ENCODE results near the gene UNC5C. TPM values are rescaled to one million over a fixed set of nuclear protein-coding genes. Genes with fewer than 3 reads are reported as not detected.
"Not testable (repeated sequence)": the region's sequence is repeated elsewhere in the genome, so short reads cannot be mapped to it uniquely, and the experiment has no call there.

UNC5C gene
- total RNA-seq, 1 experiment from 2014 or later, result not detected

DNA sequence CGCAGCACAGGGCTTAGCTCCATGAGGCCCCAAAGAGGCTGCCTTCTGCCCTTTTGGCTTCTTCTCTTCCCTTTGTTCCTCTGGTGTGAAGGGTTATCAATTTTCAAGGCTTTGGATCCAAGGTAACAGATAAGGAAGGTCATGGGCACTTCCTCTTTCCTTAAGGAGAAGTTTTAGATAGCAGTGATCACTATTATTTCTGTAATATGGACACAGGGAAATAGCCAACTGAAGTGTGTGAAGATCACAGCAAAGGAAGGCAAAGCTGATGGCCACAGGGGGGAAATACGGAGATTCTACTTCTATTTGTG, 366.8 kb downstream of the UNC5C start:
- DNase-seq (ENCODE audit: low spot score), result no peak

- no peak for DNase-seq (ENCODE audit: low spot score)
Observed at GRCh38 chr4:95181243-95181995, 367.4 kb downstream of the UNC5C start.

- DNase-seq (ENCODE audit: low spot score), result no peak
Observed at GRCh38 chr4:95180531-95181242, 368.1 kb downstream of the UNC5C start.

- DNase-seq (ENCODE audit: low spot score), result no peak
Observed at GRCh38 chr4:95178938-95179337, 369.8 kb downstream of the UNC5C start.

GRCh38 chr4:95171377-95171776, 377.4 kb downstream of the UNC5C start:
- DNase-seq (ENCODE audit: low spot score), result not testable (repeated sequence)

GRCh38 chr4:95170176-95170575, 378.6 kb downstream of the UNC5C start:
- DNase-seq (ENCODE audit: low spot score), result no peak

- DNase-seq (ENCODE audit: low spot score), result no peak
Observed at GRCh38 chr4:95167805-95168204, 381.0 kb downstream of the UNC5C start.

- DNase-seq (ENCODE audit: low spot score), result peak; percentile 81
Observed at GRCh38 chr4:95165926-95166524, 382.7 kb downstream of the UNC5C start.

GRCh38 chr4:95162867-95163266, 385.9 kb downstream of the UNC5C start:
- no peak for DNase-seq (ENCODE audit: low spot score)

GRCh38 chr4:95161781-95162469, 386.8 kb downstream of the UNC5C start:
- DNase-seq (ENCODE audit: low spot score), result no peak

GRCh38 chr4:95159384-95159783, 389.4 kb downstream of the UNC5C start:
- DNase-seq (ENCODE audit: low spot score), result no peak

GRCh38 chr4:95158626-95159025, 390.1 kb downstream of the UNC5C start:
- no peak for DNase-seq (ENCODE audit: low spot score)

DNA sequence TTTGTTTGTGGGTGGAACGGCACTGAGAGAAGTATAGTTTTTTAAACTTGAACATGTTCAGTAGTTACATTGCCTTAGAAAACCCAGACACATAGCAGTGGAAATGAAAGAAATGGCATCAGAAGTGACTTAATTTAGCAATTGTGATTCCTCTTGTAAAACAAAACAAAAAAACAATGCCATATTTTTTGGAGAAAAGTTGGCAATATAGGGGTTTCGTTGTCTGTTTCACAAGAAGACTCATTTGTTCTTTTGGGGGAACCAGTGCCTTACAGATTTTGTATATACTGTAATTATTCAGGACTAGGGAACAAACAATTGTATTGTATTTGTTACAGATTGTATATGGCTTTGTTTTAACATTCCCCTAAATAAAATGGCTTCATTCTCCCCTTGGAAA, 390.7 kb downstream of the UNC5C start:
- no peak for DNase-seq (ENCODE audit: low spot score)

DNA sequence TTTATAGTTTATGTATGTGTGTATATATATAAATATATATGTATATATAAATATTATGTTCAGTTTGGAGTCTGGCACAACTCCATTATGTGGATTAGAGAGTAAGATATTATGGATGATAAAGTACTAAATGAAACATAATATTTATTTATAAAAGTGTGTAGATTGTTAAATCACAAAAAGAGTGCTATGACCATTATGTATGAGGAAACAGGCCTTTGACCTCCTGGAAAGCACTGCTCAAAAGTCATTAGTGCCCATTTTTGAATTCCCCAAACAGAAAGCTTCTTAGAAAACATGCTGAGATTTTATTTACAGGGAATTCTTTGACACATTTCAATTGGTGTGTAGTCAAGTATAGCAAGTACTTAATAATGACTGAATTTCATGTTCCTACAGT, 391.2 kb downstream of the UNC5C start:
- DNase-seq (ENCODE audit: low spot score), result no peak

GRCh38 chr4:95156452-95156765, 392.4 kb downstream of the UNC5C start:
- DNase-seq (ENCODE audit: low spot score), result no peak

GRCh38 chr4:95155759-95156451, 392.9 kb downstream of the UNC5C start:
- peak; percentile 49 for DNase-seq (ENCODE audit: low spot score)

- no peak for DNase-seq (ENCODE audit: low spot score)
Observed at GRCh38 chr4:95153182-95153581, 395.6 kb downstream of the UNC5C start.

GRCh38 chr4:95151255-95151654, 397.5 kb downstream of the UNC5C start:
- no peak for DNase-seq (ENCODE audit: low spot score)

DNA sequence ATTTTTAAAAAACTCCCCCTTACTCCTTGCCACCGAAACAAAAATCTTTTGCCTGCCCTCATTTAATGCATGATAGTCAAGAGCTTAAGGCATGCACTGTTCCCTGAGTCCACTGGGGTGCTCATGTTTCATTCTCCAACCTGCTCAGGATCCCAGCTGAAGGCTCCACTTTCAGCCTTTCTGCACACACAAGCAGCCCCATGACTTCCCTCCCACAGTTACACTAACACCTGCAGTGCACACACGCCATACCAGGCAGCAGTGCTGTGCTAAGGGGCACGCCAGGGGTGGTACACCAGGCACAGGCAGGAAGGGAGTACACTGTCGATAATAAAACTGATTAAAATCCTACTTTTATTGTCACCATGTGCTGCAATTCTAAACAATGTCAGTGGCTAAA, 405.8 kb downstream of the UNC5C start:
- no peak for DNase-seq (ENCODE audit: low spot score)

DNA sequence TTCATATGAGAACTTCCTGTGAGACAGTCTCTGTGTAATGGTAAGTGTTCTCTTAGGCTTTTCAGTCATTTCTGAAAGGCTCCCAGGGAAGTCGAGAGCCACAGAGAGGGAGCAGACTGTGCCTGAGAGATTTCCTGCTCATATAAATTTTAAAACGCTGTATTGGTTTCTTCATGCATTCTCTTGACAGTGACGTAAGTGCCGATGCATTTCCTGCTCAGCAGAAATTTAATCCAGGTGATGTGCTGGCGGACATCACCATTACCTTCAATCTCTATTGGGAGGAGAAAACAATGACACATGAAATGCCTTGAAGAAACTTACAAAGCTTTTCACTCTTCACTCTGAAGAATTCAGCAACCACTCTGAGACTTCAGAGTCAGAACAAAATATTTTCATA, 407.4 kb downstream of the UNC5C start:
- DNase-seq (ENCODE audit: low spot score), result no peak

GRCh38 chr4:95139424-95139823, 409.3 kb downstream of the UNC5C start:
- DNase-seq (ENCODE audit: low spot score), result not testable (repeated sequence)

DNA sequence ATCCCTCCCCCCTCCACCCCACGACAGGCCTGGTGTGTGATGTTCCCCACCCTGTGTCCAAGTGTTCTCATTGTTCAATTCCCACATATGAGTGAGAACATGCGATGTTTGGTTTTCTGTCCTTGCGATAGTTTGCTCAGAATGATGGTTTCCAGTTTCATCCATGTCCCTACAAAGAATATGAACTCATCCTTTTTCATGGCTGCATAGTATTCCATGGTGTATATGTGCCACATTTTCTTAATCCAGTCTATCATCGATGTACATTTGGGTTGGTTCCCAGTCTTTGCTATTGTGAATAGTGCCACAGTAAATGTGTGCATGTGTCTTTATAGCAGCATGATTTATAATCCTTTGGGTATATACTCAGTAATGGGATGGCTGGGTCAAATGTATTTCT, 414.8 kb downstream of the UNC5C start:
- not testable (repeated sequence) for DNase-seq (ENCODE audit: low spot score)

All from HT-29 (cell line).